Measurements from ENCODE around the gene IGLL1. TPM values are rescaled to one million over a fixed set of nuclear protein-coding genes. Genes with fewer than 3 reads are reported as not detected.

IGLL1 gene
- total and polyA plus RNA-seq, 3 experiments from 2014 or later: not detected

DNA sequence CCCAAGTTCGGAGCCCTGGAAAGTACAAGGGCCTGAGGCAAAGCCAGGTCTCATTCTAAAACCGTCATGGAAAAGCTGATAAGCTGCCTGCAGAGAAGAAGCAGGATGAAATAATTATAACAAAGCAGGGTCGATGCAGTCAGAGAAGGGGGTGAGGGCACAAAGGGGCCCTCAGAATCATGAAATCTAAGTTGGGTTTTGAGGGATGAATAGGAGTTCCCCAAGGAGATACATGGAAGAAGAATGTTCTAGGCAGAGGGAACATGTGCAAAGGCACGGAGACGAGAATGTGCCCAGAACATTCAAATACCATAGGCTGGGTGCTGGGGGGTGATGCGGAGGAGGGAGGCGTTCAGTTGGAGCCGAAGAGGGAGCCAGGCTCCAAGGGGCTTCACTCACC, 25.0 kb downstream of the IGLL1 start:
- H3K4me1 Mint-ChIP-seq: no peaks in the 10 kb centered on the region
- H3K9me3 ChIP-seq (ENCODE audit: low read length): no peaks in the 10 kb centered on the region
- H3K27ac ChIP-seq (ENCODE audit: low read depth, low read length): no peak overlapping the region
- H3K4me3 ChIP-seq (ENCODE audit: low read length): no peak overlapping the region
- H3K27me3 Mint-ChIP-seq: peaks cover 6 to 17% of the 10 kb centered on the region in 2 donors
- H3K36me3 ChIP-seq (ENCODE audit: insufficient read depth, low read length): no peaks in the 10 kb centered on the region
- DNase-seq: no peak
- CTCF ChIA-PET: no interaction called here
- H3K4me3 Mint-ChIP-seq: no peak overlapping the region
- H3K9me3 Mint-ChIP-seq: no peaks in the 10 kb centered on the region
- no peaks in the 10 kb centered on the region for H3K4me1 ChIP-seq (ENCODE audit: insufficient read depth, low read length)
- POLR2A ChIA-PET: no interaction called here
- no peak overlapping the region for H3K27ac Mint-ChIP-seq
- peaks cover 11% of the 10 kb centered on the region for H3K27me3 ChIP-seq (ENCODE audit: insufficient read depth, low read length, poor library complexity, severe bottlenecking)
- H3K36me3 Mint-ChIP-seq: peaks cover 0 to 2% (median 0%) of the 10 kb centered on the region in 3 donors

DNA sequence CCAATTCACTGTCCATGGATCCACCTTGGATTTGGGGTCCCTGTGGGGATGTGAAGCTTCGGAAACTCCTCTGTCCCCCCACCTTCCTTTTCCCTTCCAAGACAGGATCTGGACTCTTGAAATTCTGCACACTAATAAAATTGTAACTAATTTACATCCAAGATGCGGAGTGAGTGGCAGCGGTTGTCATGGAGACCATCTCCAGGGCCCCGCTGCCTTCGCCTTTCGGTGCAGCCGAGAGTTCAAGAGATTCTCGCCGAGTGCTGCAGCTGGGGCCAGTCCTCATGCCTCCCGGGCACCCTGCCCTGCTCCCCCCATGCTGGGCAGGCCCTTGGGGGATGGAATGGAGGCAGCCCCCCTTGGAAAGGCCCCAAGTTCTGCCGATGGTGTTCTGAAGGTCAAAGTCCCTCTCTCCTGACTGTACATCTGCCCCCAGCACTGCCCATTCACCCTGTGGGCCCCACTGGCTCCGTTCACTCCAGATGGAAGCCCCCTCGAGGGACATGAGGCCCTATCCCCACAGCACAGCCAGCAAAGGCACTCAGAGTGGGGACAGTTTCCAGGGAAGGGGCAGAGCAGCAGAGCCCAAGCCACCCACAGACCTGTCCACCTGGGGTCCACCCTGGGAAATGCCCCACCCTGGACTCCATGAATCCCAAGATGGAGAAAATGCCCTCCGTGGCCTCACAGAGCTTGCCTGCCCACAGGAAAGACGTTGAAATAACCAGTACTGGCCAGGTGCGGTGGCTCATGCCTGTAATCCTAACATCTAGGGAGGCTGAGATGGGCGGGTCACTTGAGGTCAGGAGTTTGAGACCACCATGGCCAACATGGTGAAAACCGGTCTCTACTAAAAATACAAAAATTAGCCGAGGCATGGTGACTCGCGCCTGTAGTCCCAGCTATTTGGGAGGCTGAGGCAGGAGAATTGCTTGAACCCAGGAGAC, 25.9 kb downstream of the IGLL1 start:
- Histone ChIP-seq H3K4me1 (ENCODE audit: insufficient read depth, low read length) (no peaks in the 10 kb centered on the region), H3K27me3 (ENCODE audit: insufficient read depth, low read length, poor library complexity, severe bottlenecking) (peaks cover 11% of the 10 kb centered on the region), H3K4me3 (ENCODE audit: low read length) (no peak overlapping the region), H3K27ac (ENCODE audit: low read depth, low read length) (no peak overlapping the region), H3K36me3 (ENCODE audit: insufficient read depth, low read length) (no peaks in the 10 kb centered on the region), H3K9me3 (ENCODE audit: low read length) (no peaks in the 10 kb centered on the region)
- DNase-seq: no peak
- Mint-ChIP-seq H3K9me3 (peaks cover 0 to 2% (median 0%) of the 10 kb centered on the region in 5 donors), H3K4me1 (no peaks in the 10 kb centered on the region), H3K36me3 (peaks cover 0 to 2% (median 0%) of the 10 kb centered on the region in 3 donors), H3K27me3 (peaks cover 6 to 17% of the 10 kb centered on the region in 2 donors), H3K27ac (no peak overlapping the region), H3K4me3 (no peak overlapping the region)
- ChIA-PET CTCF (no interaction called here), POLR2A (no interaction called here)

DNA sequence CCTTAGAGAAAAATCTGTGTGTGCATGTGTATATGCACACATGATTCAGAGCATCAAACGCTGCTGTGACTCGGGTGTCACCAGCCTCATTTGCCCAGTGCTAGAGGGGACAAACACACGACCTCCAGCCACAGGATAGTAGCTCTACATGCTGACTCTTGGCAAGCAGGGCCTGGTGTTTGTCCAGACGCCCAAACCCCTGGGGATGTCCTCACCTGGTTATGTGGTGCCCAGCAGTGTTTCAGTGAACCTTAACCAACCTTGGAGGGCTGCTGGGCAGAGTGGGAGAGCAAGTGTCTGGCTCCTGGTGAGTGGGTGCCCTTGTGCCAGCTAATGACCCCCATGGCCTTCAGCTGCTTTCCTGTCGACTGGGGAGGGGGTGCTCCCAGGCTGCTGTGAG, 26.7 kb downstream of the IGLL1 start:
- ChIA-PET CTCF (no interaction called here), POLR2A (no interaction called here)
- Histone ChIP-seq H3K27ac (ENCODE audit: low read depth, low read length) (no peak overlapping the region), H3K4me1 (ENCODE audit: insufficient read depth, low read length) (no peaks in the 10 kb centered on the region), H3K4me3 (ENCODE audit: low read length) (no peak overlapping the region), H3K9me3 (ENCODE audit: low read length) (no peaks in the 10 kb centered on the region), H3K36me3 (ENCODE audit: insufficient read depth, low read length) (no peaks in the 10 kb centered on the region), H3K27me3 (ENCODE audit: insufficient read depth, low read length, poor library complexity, severe bottlenecking) (peaks cover 11% of the 10 kb centered on the region)
- no peak for DNase-seq
- Mint-ChIP-seq H3K27me3 (peaks cover 6 to 17% of the 10 kb centered on the region in 2 donors), H3K36me3 (peaks cover 0 to 2% (median under 1%) of the 10 kb centered on the region in 3 donors), H3K4me3 (no peak overlapping the region), H3K9me3 (peaks cover 0 to 3% (median 0%) of the 10 kb centered on the region in 5 donors), H3K4me1 (no peaks in the 10 kb centered on the region), H3K27ac (no peak overlapping the region)

DNA sequence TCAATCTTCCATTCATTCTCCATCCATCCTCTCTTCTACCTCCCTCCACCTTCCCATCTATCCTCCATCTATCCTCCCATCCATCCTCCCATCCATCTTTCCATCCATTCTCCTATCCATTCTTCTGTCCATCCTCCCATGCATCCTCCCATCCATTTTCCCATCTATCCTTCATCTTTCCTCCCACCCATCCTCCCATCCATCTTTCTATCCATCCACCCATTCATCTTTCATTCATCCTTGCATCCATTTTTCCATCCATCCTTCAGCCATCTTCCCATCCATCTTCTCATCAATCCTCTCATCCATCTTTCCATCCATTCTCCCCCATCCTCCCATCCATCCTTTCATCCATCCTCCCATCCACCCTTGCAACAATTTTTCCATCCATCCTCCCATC, 27.5 kb downstream of the IGLL1 start:
- H3K36me3 Mint-ChIP-seq: peaks cover 0 to 9% (median 2%) of the 10 kb centered on the region in 3 donors
- no peak overlapping the region for H3K4me3 Mint-ChIP-seq
- Histone ChIP-seq H3K4me3 (ENCODE audit: low read length) (no peak overlapping the region), H3K27ac (ENCODE audit: low read depth, low read length) (no peak overlapping the region), H3K4me1 (ENCODE audit: insufficient read depth, low read length) (no peaks in the 10 kb centered on the region), H3K9me3 (ENCODE audit: low read length) (no peaks in the 10 kb centered on the region), H3K36me3 (ENCODE audit: insufficient read depth, low read length) (no peaks in the 10 kb centered on the region), H3K27me3 (ENCODE audit: insufficient read depth, low read length, poor library complexity, severe bottlenecking) (peaks cover 11% of the 10 kb centered on the region)
- no peak overlapping the region for H3K27ac Mint-ChIP-seq
- H3K4me1 Mint-ChIP-seq: no peaks in the 10 kb centered on the region
- ChIA-PET POLR2A (no interaction called here), CTCF (no interaction called here)
- peaks cover 8 to 17% of the 10 kb centered on the region in 2 donors for H3K27me3 Mint-ChIP-seq
- H3K9me3 Mint-ChIP-seq: peaks cover 4 to 12% (median 6%) of the 10 kb centered on the region in 5 donors
- DNase-seq: no peak

DNA sequence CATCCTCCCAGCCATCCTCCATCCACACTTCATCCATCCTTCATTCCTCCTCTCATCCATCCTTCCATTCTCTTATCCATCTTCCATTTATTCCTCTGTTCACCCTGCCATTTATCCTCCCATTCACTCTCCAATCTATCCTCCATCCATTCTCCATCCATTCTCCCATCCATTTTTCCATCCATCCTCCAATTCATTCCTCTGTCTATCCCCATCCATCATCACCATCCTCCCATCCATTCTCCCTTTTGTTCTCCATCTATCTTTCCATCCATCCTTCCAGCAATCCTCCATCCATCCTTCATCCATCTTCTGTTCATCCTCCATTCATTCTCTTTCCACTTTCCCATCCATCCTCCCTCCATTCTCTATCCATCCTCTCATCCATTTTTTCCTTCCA, 28.7 kb downstream of the IGLL1 start:
- H3K27me3 ChIP-seq (ENCODE audit: insufficient read depth, low read length, poor library complexity, severe bottlenecking): peaks cover 11% of the 10 kb centered on the region
- no peaks in the 10 kb centered on the region for H3K36me3 ChIP-seq (ENCODE audit: insufficient read depth, low read length)
- H3K27ac ChIP-seq (ENCODE audit: low read depth, low read length): no peak overlapping the region
- H3K4me3 ChIP-seq (ENCODE audit: low read length): no peak overlapping the region
- Mint-ChIP-seq H3K4me1 (no peaks in the 10 kb centered on the region), H3K27me3 (peaks cover 5 to 12% of the 10 kb centered on the region in 2 donors), H3K36me3 (peaks cover 0 to 11% (median 2%) of the 10 kb centered on the region in 3 donors), H3K9me3 (peaks cover 8 to 15% (median 10%) of the 10 kb centered on the region in 5 donors), H3K4me3 (no peak overlapping the region), H3K27ac (no peak overlapping the region)
- no peak for DNase-seq
- no peaks in the 10 kb centered on the region for H3K4me1 ChIP-seq (ENCODE audit: insufficient read depth, low read length)
- H3K9me3 ChIP-seq (ENCODE audit: low read length): no peaks in the 10 kb centered on the region
- CTCF ChIA-PET: no interaction called here
- POLR2A ChIA-PET: no interaction called here

DNA sequence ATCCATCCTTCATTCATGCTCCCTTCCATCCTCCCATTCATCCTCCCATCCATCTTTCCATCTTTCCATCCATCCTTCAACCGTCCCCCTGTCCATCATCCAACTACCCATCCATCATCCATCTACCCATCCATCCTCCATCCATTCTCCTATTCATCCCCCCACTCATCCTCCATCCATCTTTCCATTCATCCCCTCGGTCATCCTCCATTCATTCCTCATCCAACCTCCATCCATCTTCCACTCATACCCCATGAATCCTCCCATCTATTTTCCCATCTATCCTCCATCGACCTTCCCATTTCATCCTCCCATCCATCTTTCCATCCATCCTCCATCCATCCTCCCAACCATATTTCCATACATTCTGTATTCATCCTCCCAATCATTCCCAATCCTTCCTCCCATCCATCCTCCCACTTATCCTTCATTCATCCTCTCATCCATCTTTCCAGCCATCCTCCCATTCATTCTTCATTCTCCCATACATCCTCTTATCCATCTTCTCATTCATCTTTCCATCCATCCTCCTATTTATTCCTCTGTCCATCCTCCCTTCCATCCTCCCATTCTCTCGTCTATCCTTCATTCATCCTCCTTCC, 29.9 kb downstream of the IGLL1 start:
- Histone ChIP-seq H3K9me3 (ENCODE audit: low read length) (no peaks in the 10 kb centered on the region), H3K4me3 (ENCODE audit: low read length) (no peak overlapping the region), H3K36me3 (ENCODE audit: insufficient read depth, low read length) (no peaks in the 10 kb centered on the region), H3K4me1 (ENCODE audit: insufficient read depth, low read length) (no peaks in the 10 kb centered on the region), H3K27ac (ENCODE audit: low read depth, low read length) (no peak overlapping the region), H3K27me3 (ENCODE audit: insufficient read depth, low read length, poor library complexity, severe bottlenecking) (peaks cover 11% of the 10 kb centered on the region)
- Mint-ChIP-seq H3K27ac (no peak overlapping the region), H3K4me3 (no peak overlapping the region), H3K27me3 (peaks cover 3 to 4% of the 10 kb centered on the region in 2 donors), H3K9me3 (peaks cover 9 to 16% (median 11%) of the 10 kb centered on the region in 5 donors), H3K4me1 (no peaks in the 10 kb centered on the region), H3K36me3 (peaks cover 0 to 11% (median under 1%) of the 10 kb centered on the region in 3 donors)
- DNase-seq: no peak
- POLR2A ChIA-PET: no interaction called here
- CTCF ChIA-PET: no interaction called here

DNA sequence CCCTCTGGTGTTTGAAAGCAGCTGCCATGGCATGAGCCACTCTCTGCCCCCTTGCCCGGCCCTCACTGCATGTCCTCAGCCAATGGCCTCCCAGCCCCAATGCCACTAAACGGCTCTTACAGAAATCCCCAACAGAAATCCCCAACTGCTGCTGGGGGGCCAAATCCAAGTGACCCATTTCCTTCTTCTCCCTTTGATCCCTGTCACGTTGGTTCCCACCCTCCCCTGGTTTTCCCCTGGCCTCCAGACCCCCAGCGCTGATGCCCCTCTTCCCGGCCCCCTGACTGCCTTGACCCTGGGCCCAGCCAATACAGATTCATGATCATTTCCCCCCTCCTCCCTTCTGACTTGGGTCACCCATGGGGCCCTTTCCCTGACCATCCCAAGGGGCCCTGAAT, 30.9 kb downstream of the IGLL1 start:
- Histone ChIP-seq H3K27ac (ENCODE audit: low read depth, low read length) (no peak overlapping the region), H3K9me3 (ENCODE audit: low read length) (no peaks in the 10 kb centered on the region), H3K4me1 (ENCODE audit: insufficient read depth, low read length) (no peaks in the 10 kb centered on the region), H3K27me3 (ENCODE audit: insufficient read depth, low read length, poor library complexity, severe bottlenecking) (peaks cover 11% of the 10 kb centered on the region), H3K4me3 (ENCODE audit: low read length) (no peak overlapping the region), H3K36me3 (ENCODE audit: insufficient read depth, low read length) (no peaks in the 10 kb centered on the region)
- H3K4me3 Mint-ChIP-seq: no peak overlapping the region
- H3K27ac Mint-ChIP-seq: no peak overlapping the region
- no peak for DNase-seq
- H3K27me3 Mint-ChIP-seq: peaks cover 0 to 4% of the 10 kb centered on the region in 2 donors
- POLR2A ChIA-PET: no interaction called here
- H3K9me3 Mint-ChIP-seq: peaks cover 9 to 16% (median 11%) of the 10 kb centered on the region in 5 donors
- no peaks in the 10 kb centered on the region for H3K4me1 Mint-ChIP-seq
- CTCF ChIA-PET: no interaction called here
- H3K36me3 Mint-ChIP-seq: peaks cover 0 to 11% (median 0%) of the 10 kb centered on the region in 3 donors

DNA sequence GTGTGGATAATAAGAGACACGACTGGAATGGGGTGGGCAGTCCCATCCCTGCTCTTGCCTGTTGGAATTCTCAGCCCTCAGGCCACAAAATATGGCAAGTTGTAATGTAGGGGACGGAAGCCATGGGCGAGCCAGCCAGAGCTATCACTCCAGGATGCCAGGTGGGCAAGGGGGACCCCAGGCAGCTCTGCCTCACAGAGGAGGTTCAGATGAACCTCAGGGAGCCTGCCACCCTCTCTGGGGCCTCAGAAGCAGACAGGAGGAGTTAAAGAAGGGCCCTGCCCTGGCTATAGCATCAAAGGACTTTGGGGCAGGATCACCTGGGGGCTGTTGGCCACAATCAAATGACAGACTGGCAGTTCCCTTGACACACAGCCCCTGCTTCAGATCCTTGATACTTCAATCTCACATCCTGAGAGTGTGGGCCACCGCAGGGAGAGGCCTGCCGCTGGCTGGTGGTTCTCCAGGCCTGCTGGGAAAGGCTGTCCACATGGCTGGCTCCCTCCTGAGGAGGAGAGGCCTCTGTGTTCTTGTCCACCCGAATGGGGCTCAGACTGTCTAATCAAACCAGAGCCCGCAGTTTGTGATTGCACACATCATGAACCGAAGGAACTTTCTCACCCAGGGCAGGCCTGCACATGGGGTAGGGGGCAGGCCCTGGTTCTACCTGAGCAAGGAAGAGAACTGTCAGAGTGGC, 31.4 kb downstream of the IGLL1 start:
- Mint-ChIP-seq H3K4me3 (no peak overlapping the region), H3K27me3 (peaks cover 0 to 4% of the 10 kb centered on the region in 2 donors), H3K27ac (no peak overlapping the region), H3K9me3 (peaks cover 9 to 16% (median 11%) of the 10 kb centered on the region in 5 donors), H3K36me3 (peaks cover 0 to 11% (median 0%) of the 10 kb centered on the region in 3 donors), H3K4me1 (no peaks in the 10 kb centered on the region)
- DNase-seq: no peak
- Histone ChIP-seq H3K4me3 (ENCODE audit: low read length) (no peak overlapping the region), H3K4me1 (ENCODE audit: insufficient read depth, low read length) (no peaks in the 10 kb centered on the region), H3K9me3 (ENCODE audit: low read length) (no peaks in the 10 kb centered on the region), H3K27me3 (ENCODE audit: insufficient read depth, low read length, poor library complexity, severe bottlenecking) (peaks cover 11% of the 10 kb centered on the region), H3K36me3 (ENCODE audit: insufficient read depth, low read length) (no peaks in the 10 kb centered on the region), H3K27ac (ENCODE audit: low read depth, low read length) (no peak overlapping the region)
- CTCF ChIA-PET: no interaction called here
- POLR2A ChIA-PET: no interaction called here

Measured in CD8-positive, alpha-beta memory T cell (primary cell).